Body of pancreas (tissue), 4 donors: ENCODE results near the gene NECAB3.

Source experiments
- CTCF ChIP-seq, 7 experiments: fragments of 450-650 bp in 4 of 7; fragments of 200-600 bp in 3 of 7; sonication (generic) in 3 of 7; IDR thresholded peaks; one replicate each; pipeline ENCODE4 v1.5.1; 2016 to 2019; ENCODE audit warnings: antibody characterized with exemption in 7 of 7
- POLR2A ChIP-seq, 3 donors: fragments of 450-650 bp; IDR thresholded peaks; one replicate each; pipeline ENCODE4 v1.6.1; 2016; ENCODE audit warnings: antibody characterized with exemption in 3 of 3, mild to moderate bottlenecking in 2 of 3

GRCh38 chr20:33662172-33662571 is 12.1 kb downstream of the NECAB3 start, which contains the start of gene C20orf144:
- TF ChIP-seq CTCF (IDR thresholded peaks at IDR 0.05) (no peak), POLR2A (IDR thresholded peaks at IDR 0.05) (no peak)
